ENCODE results near the gene ACTL10.

Gene ACTL10

GRCh38 chr20:33649201-33649681, 17.5 kb upstream of the ACTL10 start:
- DNase-seq = no peak

GRCh38 chr20:33650111-33650752, 16.5 kb upstream of the ACTL10 start:
- no peak for DNase-seq

- no peak for DNase-seq
Measured at GRCh38 chr20:33650753-33651561, 15.8 kb upstream of the ACTL10 start.

GRCh38 chr20:33651562-33652048, 15.1 kb upstream of the ACTL10 start:
- DNase-seq = no peak

- peak in 1 of 2 donors; percentile 15 for DNase-seq
Measured at GRCh38 chr20:33653218-33653899, 13.4 kb upstream of the ACTL10 start.

GRCh38 chr20:33653900-33654596, 12.7 kb upstream of the ACTL10 start:
- DNase-seq = no peak

- DNase-seq = no peak
Measured at GRCh38 chr20:33654680-33655161, 12.0 kb upstream of the ACTL10 start.

- no peak for DNase-seq
Measured at GRCh38 chr20:33655164-33655563, 11.6 kb upstream of the ACTL10 start.

GRCh38 chr20:33656010-33656782, 10.5 kb upstream of the ACTL10 start:
- no peak for DNase-seq

GRCh38 chr20:33656783-33657703, 9.7 kb upstream of the ACTL10 start:
- no peak for DNase-seq

GRCh38 chr20:33657704-33658095, 9.0 kb upstream of the ACTL10 start:
- no peak for DNase-seq

- DNase-seq = no peak
Measured at GRCh38 chr20:33658510-33658909, 8.2 kb upstream of the ACTL10 start.

GRCh38 chr20:33658929-33659328, 7.8 kb upstream of the ACTL10 start:
- DNase-seq = no peak

GRCh38 chr20:33659341-33660034, 7.3 kb upstream of the ACTL10 start:
- no peak for DNase-seq

GRCh38 chr20:33660035-33660684, 6.6 kb upstream of the ACTL10 start:
- DNase-seq = no peak

GRCh38 chr20:33660685-33661058, 6.1 kb upstream of the ACTL10 start:
- DNase-seq = no peak

GRCh38 chr20:33662172-33662571, 4.6 kb upstream of the ACTL10 start, which contains the start of gene C20orf144:
TSS of gene C20orf144 (plus strand) at chr20:33662327. CDS start at chr20:33662346, 19 bp downstream.
- no peak for DNase-seq

- DNase-seq = peak; percentile 70 to 81
Measured at GRCh38 chr20:33663161-33664084, 3.3 kb upstream of the ACTL10 start.
